ENCODE data around the gene TPD52L1.

DNA sequence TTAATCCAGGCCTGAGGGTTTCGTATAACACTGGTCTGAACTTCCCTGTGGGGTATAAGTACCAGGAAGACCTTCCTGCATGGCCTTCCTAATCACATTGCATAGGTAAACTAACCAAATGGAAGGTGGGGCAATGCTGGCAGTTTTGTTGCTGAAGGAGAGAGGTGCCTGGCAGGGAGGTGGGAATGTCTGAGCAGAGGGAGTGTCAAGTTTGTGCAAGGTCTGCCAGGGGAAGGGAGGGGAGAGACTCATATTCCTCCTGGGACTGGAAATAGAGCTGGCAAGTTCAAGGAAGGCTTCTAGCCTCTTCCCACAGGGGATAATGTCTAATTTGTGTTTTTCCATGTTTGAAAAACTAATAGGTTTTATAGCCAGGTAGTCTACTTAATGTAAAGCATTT lies 77.6 kb downstream of the TPD52L1 start:
- TF ChIP-seq CTCF (IDR thresholded peaks at IDR 0.05; ENCODE audit: low read depth, low read length, poor library complexity, severe bottlenecking) (no peak), EZH2phosphoT487 (IDR thresholded peaks at IDR 0.05; ENCODE audit: borderline replicate concordance, low read length) (no peak)
